NCI-H2196 (cell line): Measurements from ENCODE around the gene TMEM217.

Source experiments
- DNase-seq: peaks from one replicate; lab custom pipeline; 2025; ENCODE audit not compliant: unreplicated experiment; lab: John Stamatoyannopoulos, UW

The TMEM217 gene

DNA sequence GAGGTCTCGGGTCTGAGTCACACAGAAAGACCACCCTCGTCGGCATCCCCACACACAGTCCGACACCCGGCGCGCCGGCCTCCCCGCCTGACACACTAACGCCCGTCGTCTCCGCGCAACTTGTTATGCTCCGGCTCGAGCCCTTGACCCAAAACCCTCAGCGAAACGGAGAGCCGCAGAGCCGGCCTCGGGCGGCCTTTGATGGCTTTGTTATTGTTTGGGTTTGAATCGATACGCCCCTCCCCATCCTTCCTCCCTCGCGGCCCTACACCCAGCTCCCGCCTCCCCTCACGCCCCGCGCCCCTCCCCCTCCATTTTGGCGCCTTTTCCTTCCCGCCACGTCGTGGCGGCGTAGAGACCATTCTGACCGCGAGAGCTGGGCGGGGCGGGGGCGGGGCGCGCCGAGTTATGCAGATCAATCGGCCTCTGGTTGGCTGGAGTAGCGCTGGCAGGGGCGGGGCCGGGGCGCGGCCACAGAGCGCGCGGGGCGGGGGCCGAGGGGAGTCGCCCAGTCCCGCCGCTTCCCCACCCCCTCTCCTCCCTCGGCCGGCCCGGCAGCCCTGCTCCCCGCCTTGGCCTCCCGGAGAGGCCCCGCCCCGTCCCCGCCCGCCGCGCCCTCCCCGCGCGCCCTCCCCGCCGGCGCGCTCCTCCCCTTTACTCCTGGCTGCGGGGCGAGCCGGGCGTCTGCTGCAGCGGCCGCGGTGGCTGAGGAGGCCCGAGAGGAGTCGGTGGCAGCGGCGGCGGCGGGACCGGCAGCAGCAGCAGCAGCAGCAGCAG lies 88.3 kb downstream of the TMEM217 start, which contains the start of gene PIM1:
Gene PIM1, plus strand, starts transcription at position 657 of the 777 bp plus-strand sequence. CDS start 424 bp downstream, outside the sequence.
- DNase-seq = peak; percentile 96

DNA sequence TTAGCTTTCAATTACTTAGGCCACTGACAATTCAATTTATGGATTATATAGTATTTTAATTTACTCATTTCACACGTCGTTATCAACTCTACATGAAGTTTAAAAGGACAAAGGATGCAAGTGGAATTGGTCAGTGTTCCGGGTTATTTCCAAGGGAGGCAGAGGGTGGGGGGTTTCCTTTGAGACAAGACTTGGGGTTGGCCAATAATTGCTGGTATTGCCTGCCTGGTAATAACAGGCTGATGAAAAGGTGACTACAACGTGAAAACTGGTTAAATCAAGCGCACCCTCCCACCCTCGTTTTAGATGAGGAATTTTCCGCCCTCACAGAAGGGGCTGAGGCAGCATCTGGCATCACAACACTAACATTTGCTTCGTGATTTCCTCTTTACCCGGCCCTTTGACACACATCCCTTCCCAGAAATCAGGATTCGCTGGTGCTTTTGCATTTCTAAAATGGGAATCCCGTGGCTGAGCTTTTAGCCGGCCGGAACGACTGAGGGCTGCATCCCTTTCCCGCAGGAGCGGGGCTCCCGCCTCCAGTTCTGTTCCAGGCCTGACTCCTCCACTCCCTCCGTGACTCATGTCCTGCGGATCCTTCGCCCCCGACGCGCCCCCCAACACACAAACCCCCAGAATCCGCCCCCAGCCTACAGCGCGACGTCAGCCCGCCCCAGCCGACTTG lies 89.0 kb downstream of the TMEM217 start:
- DNase-seq = peak; percentile 55

DNA sequence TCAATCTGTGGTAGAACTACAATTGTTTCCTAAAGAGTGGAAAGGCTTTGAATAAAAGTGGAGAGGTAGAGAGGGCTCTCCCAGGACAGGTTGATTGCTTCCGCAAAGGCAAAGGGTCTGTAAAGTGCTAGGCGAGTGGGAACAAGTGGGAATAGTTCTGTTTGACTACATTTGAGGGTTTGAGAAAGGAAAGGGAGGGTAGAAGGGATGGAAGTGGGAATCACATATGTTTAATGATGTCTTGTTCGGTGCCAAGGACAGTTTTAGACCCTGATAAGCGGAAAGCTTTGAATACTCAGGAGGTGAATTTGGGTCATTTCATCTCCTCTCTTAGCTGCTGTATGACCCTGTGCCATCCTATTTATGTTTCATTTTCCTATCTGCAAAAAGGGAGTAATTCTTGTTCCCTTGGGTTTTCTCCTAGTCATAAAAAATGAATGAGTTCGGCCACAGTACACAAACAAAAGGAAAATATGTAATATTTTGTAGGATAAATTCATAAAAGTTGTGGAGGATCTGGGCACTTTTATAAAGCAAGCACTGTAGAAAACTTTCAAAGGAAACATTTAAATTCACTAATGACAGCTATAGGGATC lies 89.7 kb downstream of the TMEM217 start:
- DNase-seq = no peak

DNA sequence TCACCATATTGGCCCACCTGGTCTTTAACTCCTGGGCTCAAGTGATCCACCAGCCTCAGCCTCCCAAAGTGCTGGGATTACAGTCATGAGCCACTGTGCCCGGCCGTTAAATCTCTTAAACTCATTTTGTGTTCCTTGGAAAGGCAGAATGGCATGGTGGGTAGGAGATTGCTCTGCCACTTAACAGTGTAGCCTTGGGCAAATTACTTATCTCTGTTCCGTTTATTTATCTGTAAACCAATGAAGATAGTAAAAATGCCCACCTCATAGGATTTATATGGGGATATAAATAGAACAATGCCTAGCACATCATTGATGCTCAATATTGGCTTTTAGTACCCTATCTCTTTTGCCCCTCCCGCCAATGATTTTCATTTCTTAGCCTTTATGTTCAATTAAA lies 95.2 kb downstream of the TMEM217 start:
- no peak for DNase-seq
